NCI-H345 treated with DMSO at 0.1 percent for 48 hours (cell line): Measurements from ENCODE around the gene RECK.
A peak's percentile ranks its signal among the peaks of the same experiment; 100 is the strongest.
"Not testable (repeated sequence)": the region's sequence is repeated elsewhere in the genome, so short reads cannot be mapped to it uniquely, and the experiment has no call there.

Experiments
- DNase-seq: peaks from one replicate; lab custom pipeline; 2025; ENCODE audit not compliant: unreplicated experiment; lab: John Stamatoyannopoulos, UW

Gene RECK

GRCh38 chr9:36056896-36057295 is 20.2 kb downstream of the RECK start:
- no peak for DNase-seq

DNA sequence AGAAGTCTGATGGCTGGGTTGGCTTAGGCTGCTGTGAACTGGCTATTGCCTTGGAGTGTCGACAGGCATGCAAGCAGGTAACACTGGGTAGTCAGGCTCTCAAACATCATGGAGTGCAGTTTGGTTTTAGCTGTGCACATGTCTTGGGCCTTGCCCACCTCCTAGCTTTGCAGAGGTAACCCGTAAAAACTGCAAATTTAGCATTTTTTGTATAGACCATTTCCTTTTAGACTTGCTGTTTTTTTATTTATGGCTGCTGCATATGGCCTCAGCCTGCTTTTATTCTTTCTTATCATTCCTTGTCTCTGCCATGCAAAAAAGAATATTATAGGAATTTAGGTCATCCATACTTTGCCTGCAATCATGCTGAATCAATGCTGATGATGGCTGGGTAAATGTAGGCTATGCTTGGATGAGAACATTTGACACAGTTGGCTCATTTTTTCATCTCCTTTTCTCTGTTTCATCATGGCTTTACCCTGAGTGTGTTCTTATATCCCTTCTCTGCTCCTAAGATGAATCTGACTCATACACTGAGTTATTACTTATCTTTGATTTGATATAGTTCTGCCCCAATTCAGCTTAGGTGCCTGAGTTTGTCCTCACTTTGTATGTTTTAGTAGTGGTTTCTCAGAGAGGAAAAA is 27.2 kb downstream of the RECK start:
- no peak for DNase-seq

DNA sequence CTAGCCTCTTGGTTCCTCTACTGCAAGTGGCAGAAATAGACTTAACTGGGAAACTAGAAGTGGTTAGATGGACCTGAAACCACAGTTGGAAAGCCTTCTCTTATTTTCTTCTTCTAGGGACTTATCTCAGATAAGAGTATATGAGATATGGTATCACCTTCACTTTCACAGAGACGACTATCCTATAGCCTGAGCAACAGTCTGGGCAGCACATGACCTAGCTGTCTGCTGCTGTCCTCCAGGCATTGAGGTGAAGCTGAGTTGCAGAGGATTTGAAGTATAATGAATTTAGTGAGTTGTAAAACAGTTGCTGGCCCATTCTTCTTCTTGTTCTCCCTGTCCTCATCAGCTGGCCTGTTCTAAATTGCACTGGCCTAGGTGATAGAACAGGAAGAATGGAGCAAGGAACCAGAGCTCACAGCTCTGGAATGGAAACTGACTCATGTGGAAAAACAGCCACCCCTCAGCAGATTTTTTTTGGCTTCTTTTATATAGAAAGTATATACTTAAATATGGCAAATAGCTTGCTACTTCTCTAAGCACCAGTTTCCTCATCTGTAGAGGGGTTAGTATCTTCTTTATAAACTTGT is 27.8 kb downstream of the RECK start:
- no peak for DNase-seq

GRCh38 chr9:36074055-36074454 is 37.3 kb downstream of the RECK start:
- DNase-seq: no peak

- DNase-seq: no peak
Measured at GRCh38 chr9:36074870-36075532, 38.3 kb downstream of the RECK start.

GRCh38 chr9:36078051-36078450 is 41.3 kb downstream of the RECK start:
- DNase-seq: no peak

- DNase-seq: no peak
Measured at GRCh38 chr9:36080519-36080918, 43.8 kb downstream of the RECK start.

- no peak for DNase-seq
Measured at GRCh38 chr9:36082931-36083330, 46.2 kb downstream of the RECK start.

- DNase-seq: no peak
Measured at GRCh38 chr9:36086442-36086841, 49.7 kb downstream of the RECK start.

GRCh38 chr9:36087054-36087453 is 50.3 kb downstream of the RECK start:
- DNase-seq: not testable (repeated sequence)

DNA sequence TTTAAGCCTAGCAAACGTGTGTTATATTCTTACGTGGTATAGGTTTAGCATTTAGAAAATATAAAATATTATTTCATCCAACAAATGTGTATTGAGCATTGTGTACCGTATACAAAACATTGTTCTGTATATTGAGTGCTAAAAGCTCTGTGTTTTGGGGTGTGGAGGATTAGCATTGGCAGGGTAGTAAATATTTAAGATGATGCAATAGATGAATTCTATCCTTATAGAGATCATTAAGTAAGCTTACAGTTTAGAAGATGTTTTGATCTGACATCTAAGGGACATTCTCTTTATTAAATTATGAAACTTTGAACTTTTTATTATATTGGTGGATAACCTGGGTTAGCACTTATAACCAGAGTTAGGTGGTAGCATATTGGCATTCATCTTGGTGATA is 51.3 kb downstream of the RECK start:
- DNase-seq: no peak

DNA sequence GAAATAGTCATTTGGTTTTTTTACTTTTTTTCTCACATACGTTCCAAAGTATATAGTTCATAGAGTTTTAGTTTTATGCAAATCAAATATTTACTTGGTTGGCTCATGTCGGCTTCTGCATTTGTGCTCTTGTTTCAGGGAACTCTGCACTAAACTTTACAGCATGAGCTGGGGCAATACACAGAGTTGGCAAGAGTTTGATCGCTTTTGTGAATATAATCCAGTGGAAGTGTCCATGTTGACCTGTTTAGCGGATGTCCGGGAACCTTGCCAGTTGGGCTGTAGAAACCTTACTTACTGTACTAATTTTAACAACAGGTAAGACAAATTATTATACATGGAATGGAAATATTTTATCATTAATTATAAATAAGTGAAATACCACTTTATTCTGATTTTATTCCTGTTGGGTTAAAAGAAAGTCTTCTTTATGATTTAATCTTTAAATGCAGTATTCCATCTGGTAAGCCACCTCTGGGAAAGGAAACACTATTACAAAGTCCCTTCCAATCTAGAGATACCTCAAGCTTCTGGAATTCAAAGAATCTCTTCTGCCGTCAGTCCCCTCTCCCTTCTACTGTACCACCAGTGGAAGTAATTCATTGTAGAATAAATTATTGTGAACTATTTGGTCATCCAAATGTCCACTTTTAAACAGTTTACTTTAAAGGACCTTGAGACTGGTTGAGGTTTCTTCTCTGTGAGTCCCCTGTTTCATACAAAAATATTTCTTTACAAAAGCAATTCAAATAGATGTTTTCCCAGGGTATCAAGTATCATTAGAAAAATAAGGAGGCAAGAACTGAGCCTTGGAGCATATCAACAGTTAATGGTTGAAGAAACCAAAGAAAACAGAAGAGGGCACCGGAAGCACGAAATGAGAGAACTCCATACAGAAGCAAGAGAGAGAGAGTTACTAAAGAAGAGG is 54.6 kb downstream of the RECK start:
- DNase-seq: no peak

DNA sequence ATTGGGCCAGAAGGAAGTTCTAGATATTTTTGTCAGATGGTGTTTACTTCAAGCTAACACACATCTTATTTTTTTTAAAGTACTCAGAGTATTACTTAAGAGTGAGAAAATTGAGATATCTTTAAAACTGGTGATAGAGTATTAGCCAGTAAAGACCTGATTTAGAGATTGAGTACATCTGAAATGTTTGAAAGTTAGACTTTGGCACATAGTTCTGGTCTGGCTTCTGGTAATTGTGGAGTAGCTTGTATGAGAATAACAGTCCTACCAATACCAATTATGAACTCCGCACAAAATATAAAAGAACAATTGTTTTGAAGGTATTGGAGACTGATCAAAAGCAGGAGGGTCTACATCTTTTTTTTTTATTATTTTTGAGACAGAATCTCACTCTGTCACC is 55.3 kb downstream of the RECK start:
- no peak for DNase-seq

DNA sequence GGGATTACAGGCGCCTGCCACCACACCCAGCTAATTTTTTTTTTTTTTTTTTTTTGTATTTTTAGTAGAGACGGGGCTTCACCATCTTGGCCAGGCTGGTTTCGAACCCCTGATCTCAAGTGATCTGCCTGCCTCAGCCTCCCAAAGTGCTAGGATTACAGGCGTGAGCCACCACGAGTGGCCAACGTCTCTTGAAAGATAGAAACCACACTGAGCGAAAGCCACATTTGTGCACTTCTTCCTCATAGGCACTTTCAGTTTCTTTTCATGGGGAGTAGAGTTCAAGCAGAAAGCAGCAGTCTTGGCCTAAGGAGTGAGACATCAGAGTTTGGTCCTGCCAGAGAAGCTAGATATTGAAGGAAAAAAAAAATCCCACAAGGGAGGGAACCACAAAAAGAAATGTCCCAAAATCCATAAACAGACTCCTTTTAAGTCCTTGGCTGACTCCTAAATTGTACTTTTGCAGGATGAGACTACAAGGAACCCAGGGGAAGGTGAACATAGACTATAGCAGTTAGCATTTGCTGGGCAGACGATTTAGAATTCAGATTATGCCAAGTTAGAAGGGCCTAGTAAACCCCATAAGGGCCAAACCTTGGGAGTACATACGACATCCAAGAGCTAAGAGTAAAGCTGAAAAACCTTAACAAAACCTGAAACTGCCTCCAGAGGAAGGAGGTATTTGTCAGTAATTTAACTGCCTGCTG is 55.9 kb downstream of the RECK start:
- no peak for DNase-seq

- DNase-seq: no peak
Measured at GRCh38 chr9:36093384-36093783, 56.7 kb downstream of the RECK start.

GRCh38 chr9:36099718-36100117 is 63.0 kb downstream of the RECK start:
- no peak for DNase-seq

DNA sequence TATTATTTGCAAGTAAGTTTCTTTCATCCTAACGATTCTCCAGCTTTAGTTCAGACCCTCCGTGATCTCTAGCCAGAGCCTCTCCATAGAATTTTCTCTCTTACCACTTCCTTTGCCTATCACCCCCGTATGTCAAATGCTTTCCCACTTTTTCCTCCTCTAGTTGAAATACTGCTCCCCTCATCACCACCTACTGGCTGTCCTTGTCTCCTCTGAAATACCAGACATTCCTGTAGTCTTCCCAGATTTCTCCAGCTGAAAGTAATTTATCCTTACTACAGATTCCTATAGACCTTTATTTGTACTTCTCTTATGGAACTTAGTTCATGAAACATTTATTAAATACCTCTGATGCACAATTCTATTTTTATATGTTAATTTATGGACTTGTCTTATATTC is 63.8 kb downstream of the RECK start:
- no peak for DNase-seq

- no peak for DNase-seq
Measured at GRCh38 chr9:36101916-36102741, 65.4 kb downstream of the RECK start.

- DNase-seq: peak; percentile 48
Measured at GRCh38 chr9:36102742-36103495, 66.2 kb downstream of the RECK start.
